BE2C (cell line): ENCODE results near the gene CABP2.

Experiments
- DNase-seq: peaks from one replicate; pipeline ENCODE4 v3.0.0-alpha.2; 2020
- H3K27me3 ChIP-seq: fragments of 250-450 bp; sonication (Bioruptor Pico); 2 replicates; pipeline ENCODE4 v1.5.1; 2020; ENCODE audit warnings: mild to moderate bottlenecking
- H3K36me3 ChIP-seq: fragments of 250-450 bp; sonication (Bioruptor Pico); 2 replicates; pipeline ENCODE4 v1.5.1; 2020; ENCODE audit warnings: mild to moderate bottlenecking
- H3K4me1 ChIP-seq: fragments of 250-450 bp; sonication (Bioruptor Pico); 2 replicates; pipeline ENCODE4 v1.5.1; 2020
- H3K4me3 ChIP-seq: 2 replicates; pipeline ENCODE4 v1.5.1; 2011; ENCODE audit warnings: low read depth, low read length
- H3K9me3 ChIP-seq: fragments of 250-450 bp; sonication (Bioruptor Pico); 2 replicates; pipeline ENCODE4 v1.5.1; 2020
- TF ChIP-seq, protein P1 (sequence below): IDR thresholded peaks from 2 replicates; pipeline ENCODE4 v1.5.1; 2012; ENCODE audit warnings: mild to moderate bottlenecking, low read depth, low read length

CABP2 gene

GRCh38 chr11:67502328-67502979, 20.8 kb downstream of the CABP2 start:
- Histone ChIP-seq H3K4me3 (no peak overlapping the region), H3K9me3 (no peaks in the 10 kb centered on the region), H3K36me3 (no peaks in the 10 kb centered on the region), H3K4me1 (peaks cover 6% of the 10 kb centered on the region; the same call in 1 of the 2 replicates), H3K27me3 (no peaks in the 10 kb centered on the region)
- TF ChIP-seq, protein P1, sequence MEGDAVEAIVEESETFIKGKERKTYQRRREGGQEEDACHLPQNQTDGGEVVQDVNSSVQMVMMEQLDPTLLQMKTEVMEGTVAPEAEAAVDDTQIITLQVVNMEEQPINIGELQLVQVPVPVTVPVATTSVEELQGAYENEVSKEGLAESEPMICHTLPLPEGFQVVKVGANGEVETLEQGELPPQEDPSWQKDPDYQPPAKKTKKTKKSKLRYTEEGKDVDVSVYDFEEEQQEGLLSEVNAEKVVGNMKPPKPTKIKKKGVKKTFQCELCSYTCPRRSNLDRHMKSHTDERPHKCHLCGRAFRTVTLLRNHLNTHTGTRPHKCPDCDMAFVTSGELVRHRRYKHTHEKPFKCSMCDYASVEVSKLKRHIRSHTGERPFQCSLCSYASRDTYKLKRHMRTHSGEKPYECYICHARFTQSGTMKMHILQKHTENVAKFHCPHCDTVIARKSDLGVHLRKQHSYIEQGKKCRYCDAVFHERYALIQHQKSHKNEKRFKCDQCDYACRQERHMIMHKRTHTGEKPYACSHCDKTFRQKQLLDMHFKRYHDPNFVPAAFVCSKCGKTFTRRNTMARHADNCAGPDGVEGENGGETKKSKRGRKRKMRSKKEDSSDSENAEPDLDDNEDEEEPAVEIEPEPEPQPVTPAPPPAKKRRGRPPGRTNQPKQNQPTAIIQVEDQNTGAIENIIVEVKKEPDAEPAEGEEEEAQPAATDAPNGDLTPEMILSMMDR, result no peak
- DNase-seq, result no peak

GRCh38 chr11:67501854-67502253, 21.4 kb downstream of the CABP2 start:
- Histone ChIP-seq H3K27me3 (no peaks in the 10 kb centered on the region), H3K4me1 (peaks cover 6% of the 10 kb centered on the region; the same call in 1 of the 2 replicates), H3K36me3 (no peaks in the 10 kb centered on the region), H3K9me3 (no peaks in the 10 kb centered on the region), H3K4me3 (no peak overlapping the region)
- TF ChIP-seq, protein P1, result no peak
- DNase-seq, result no peak

- no peak overlapping the region for H3K4me3 ChIP-seq
- H3K36me3 ChIP-seq, result no peaks in the 10 kb centered on the region
- DNase-seq, result no peak
- TF ChIP-seq, protein P1, result no peak
- no peaks in the 10 kb centered on the region for H3K27me3 ChIP-seq
- no peaks in the 10 kb centered on the region for H3K9me3 ChIP-seq
- peaks cover 6% of the 10 kb centered on the region; the same call in 1 of the 2 replicates for H3K4me1 ChIP-seq
Observed at GRCh38 chr11:67500831-67501715, 22.2 kb downstream of the CABP2 start.

GRCh38 chr11:67500484-67500821, 22.8 kb downstream of the CABP2 start:
- peaks cover 2% of the 10 kb centered on the region; the same call in 1 of the 2 replicates for H3K4me1 ChIP-seq
- H3K4me3 ChIP-seq, result no peak overlapping the region
- TF ChIP-seq, protein P1, result no peak
- H3K9me3 ChIP-seq, result no peaks in the 10 kb centered on the region
- DNase-seq, result no peak
- no peaks in the 10 kb centered on the region for H3K36me3 ChIP-seq
- no peaks in the 10 kb centered on the region for H3K27me3 ChIP-seq

DNA sequence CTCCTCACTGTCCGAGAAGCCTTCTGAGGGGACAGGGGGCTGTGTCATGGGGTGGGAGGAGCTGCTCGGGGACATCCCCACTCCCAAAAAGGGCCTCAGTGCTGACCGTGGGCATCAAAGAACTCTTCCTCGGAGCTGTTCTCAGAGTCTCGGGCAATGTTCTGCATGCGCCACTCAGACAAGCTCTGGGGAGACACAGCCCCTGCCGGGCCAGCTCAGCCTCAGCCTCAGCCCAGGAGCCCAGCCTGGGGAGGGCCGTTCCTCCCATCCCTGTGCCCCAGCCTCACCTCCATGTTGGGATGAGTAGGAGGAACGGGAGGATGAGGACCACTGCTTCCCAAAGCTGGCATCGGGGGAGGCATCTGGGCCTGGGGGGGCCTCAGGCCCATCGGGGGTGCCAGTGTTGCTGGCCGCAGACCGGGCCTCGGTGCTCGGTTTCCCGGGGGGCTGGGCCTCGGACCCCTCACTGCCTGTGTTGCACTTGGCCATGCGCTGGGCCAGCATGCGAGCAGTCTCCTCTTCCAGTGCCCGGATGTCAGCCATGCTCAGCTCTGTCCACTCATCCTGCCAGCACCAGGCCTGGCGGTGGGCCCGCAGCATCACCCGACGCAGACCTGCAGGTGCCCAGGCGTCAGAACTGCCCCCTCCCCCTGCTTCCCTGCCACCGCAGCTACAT, 23.3 kb downstream of the CABP2 start:
- Histone ChIP-seq H3K4me3 (no peak overlapping the region), H3K27me3 (no peaks in the 10 kb centered on the region), H3K9me3 (no peaks in the 10 kb centered on the region), H3K36me3 (no peaks in the 10 kb centered on the region), H3K4me1 (no peaks in the 10 kb centered on the region)
- TF ChIP-seq, protein P1, result no peak
- no peak for DNase-seq

GRCh38 chr11:67498544-67498972, 24.7 kb downstream of the CABP2 start:
- H3K9me3 ChIP-seq, result no peaks in the 10 kb centered on the region
- no peaks in the 10 kb centered on the region for H3K4me1 ChIP-seq
- no peak overlapping the region for H3K4me3 ChIP-seq
- H3K27me3 ChIP-seq, result no peaks in the 10 kb centered on the region
- TF ChIP-seq, protein P1, result no peak
- no peak for DNase-seq
- no peaks in the 10 kb centered on the region for H3K36me3 ChIP-seq
